ENCODE measurements around the gene CYB5RL.

DNA sequence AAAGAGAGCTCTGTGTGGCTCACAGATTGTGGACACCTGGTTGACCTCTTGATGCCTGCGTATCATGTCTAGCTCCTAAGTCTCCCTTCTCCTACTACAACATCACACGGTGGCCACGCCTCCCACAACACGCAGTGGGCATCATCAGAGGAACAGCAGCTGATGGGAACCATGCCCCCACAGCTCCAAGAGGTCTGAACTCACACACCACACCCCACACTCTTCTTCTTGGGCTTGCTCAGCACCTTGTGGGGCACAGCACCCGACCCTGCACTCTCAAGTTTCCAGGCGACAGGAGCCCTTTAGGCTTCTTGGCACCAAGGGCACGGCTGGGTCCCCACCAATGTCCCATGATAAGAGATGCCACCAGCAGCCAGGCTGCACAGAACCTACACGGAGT is 28.2 kb downstream of the CYB5RL start:
- TF ChIP-seq, protein P1, sequence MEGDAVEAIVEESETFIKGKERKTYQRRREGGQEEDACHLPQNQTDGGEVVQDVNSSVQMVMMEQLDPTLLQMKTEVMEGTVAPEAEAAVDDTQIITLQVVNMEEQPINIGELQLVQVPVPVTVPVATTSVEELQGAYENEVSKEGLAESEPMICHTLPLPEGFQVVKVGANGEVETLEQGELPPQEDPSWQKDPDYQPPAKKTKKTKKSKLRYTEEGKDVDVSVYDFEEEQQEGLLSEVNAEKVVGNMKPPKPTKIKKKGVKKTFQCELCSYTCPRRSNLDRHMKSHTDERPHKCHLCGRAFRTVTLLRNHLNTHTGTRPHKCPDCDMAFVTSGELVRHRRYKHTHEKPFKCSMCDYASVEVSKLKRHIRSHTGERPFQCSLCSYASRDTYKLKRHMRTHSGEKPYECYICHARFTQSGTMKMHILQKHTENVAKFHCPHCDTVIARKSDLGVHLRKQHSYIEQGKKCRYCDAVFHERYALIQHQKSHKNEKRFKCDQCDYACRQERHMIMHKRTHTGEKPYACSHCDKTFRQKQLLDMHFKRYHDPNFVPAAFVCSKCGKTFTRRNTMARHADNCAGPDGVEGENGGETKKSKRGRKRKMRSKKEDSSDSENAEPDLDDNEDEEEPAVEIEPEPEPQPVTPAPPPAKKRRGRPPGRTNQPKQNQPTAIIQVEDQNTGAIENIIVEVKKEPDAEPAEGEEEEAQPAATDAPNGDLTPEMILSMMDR (IDR thresholded peaks at IDR 0.05; ENCODE audit: control extremely low read depth in 1 of 3, insufficient read depth in 1 of 3, low read depth in 1 of 3, low read length in 3 of 3), result no peak
- TF ChIP-seq MAFK (IDR thresholded peaks at IDR 0.05; ENCODE audit: low read depth, low read length) (no peak), EZH2 (IDR thresholded peaks at IDR 0.05; ENCODE audit: low read depth, low read length, severe bottlenecking) (no peak), POLR2AphosphoS5 (IDR thresholded peaks at IDR 0.05; ENCODE audit: low read depth, low read length) (no peak), POLR2A (IDR thresholded peaks at IDR 0.05; ENCODE audit: control extremely low read depth in 1 of 2, low read depth in 2 of 2, low read length in 2 of 2) (no peak), CREB1 (IDR thresholded peaks at IDR 0.05) (no peak), CBX5 (IDR thresholded peaks at IDR 0.05; ENCODE audit: low read depth, low read length) (no peak), SP2 (IDR thresholded peaks at IDR 0.05; ENCODE audit: low read length) (no peak), GABPA (IDR thresholded peaks at IDR 0.05; ENCODE audit: borderline replicate concordance, insufficient read depth, low read length) (no peak), PHF8 (conservative IDR thresholded peaks at IDR 0.05; ENCODE audit: low read depth, low read length) (no peak)

Data from H1 (cell line).